RWPE2 (cell line): ENCODE data around the gene PFKFB4.
A peak's percentile ranks its signal among the peaks of the same experiment; 100 is the strongest.
"Not testable (repeated sequence)": the region's sequence is repeated elsewhere in the genome, so short reads cannot be mapped to it uniquely, and the experiment has no call there.

Source experiments
- ATAC-seq: fragments of 200-7000 bp; cut with Tn5 transposase; 3 replicates; pipeline ENCODE4 v1.9.1; 2021; ENCODE audit warnings: low read depth
- DNase-seq: peaks from one replicate; pipeline ENCODE4 v3.0.0-alpha.2; 2020; ENCODE audit warnings: low spot score
- H3K27ac ChIP-seq: fragments of 450-650 bp; 2 replicates; pipeline ENCODE4 v1.5.1; 2017; ENCODE audit warnings: mild to moderate bottlenecking; ENCODE audit not compliant: poor library complexity, severe bottlenecking
- H3K27me3 ChIP-seq: fragments of 250-450 bp; sonication (Bioruptor Pico); 2 replicates; pipeline ENCODE4 v1.5.1; 2021; ENCODE audit warnings: mild to moderate bottlenecking, moderate library complexity; ENCODE audit not compliant: insufficient read depth, poor library complexity, severe bottlenecking
- H3K36me3 ChIP-seq: fragments of 250-450 bp; sonication (Bioruptor Pico); 2 replicates; pipeline ENCODE4 v1.5.1; 2020; ENCODE audit warnings: low read depth, mild to moderate bottlenecking, moderate library complexity
- H3K4me1 ChIP-seq: fragments of 250-450 bp; sonication (Bioruptor Pico); 2 replicates; pipeline ENCODE4 v1.5.1; 2021; ENCODE audit warnings: mild to moderate bottlenecking, moderate library complexity; ENCODE audit not compliant: insufficient read depth, poor library complexity, severe bottlenecking
- H3K4me3 ChIP-seq: fragments of 250-450 bp; sonication (Bioruptor Pico); 2 replicates; pipeline ENCODE4 v1.5.1; 2021; ENCODE audit warnings: mild to moderate bottlenecking, moderate library complexity; ENCODE audit not compliant: severe bottlenecking
- H3K9me3 ChIP-seq: fragments of 250-450 bp; sonication (Bioruptor Pico); 2 replicates; pipeline ENCODE4 v1.5.1; 2021; ENCODE audit warnings: mild to moderate bottlenecking, moderate library complexity; ENCODE audit not compliant: severe bottlenecking
- TF ChIP-seq, protein P1 (sequence below): fragments of 450-650 bp; IDR thresholded peaks from one replicate; pipeline ENCODE4 v1.5.1; 2017; ENCODE audit warnings: mild to moderate bottlenecking, moderate library complexity; ENCODE audit not compliant: poor library complexity, severe bottlenecking

The PFKFB4 gene

DNA sequence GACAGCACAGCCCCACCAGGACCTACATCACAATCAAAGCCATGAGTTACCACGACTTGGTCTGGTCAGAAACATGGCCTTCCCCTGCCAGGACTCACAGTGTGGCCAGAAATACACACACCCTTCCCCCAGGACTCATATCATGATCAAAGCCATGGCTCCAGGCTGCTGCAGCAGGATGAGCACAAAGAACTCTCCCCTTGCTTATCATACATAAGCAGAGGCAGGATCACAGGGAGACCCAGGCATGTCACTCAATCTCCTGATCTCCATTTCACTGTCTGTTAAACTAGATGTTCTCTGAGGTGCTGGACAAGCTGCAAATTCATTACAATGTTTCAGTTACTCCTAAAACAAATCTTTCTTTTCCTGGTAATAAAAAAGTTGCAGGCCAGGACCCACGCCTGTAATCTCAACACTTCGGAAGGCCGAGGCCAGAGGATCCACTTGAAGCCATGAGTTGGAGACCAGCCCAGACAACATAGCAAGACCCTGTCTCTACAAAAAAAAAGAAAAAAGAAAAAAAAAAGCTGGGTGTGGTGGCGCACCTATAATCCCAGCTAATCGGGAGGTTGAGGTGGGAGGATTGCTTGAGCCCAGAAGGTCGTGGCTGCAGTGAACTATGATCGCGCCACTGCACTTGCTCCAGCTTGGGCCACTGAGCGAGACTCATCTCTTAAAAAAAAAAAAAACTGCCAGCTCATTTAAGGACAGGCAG, 1.2 kb downstream of the PFKFB4 start:
- Histone ChIP-seq H3K36me3 (peaks cover 23% of the 10 kb centered on the region; the same call in 1 of the 2 replicates), H3K4me1 (peaks cover 5% of the 10 kb centered on the region), H3K27ac (peak overlapping the region; percentile 89), H3K4me3 (peak overlapping the region; percentile 38), H3K9me3 (no peaks in the 10 kb centered on the region), H3K27me3 (no peaks in the 10 kb centered on the region)
- DNase-seq: peak; percentile 19
- TF ChIP-seq, protein P1, sequence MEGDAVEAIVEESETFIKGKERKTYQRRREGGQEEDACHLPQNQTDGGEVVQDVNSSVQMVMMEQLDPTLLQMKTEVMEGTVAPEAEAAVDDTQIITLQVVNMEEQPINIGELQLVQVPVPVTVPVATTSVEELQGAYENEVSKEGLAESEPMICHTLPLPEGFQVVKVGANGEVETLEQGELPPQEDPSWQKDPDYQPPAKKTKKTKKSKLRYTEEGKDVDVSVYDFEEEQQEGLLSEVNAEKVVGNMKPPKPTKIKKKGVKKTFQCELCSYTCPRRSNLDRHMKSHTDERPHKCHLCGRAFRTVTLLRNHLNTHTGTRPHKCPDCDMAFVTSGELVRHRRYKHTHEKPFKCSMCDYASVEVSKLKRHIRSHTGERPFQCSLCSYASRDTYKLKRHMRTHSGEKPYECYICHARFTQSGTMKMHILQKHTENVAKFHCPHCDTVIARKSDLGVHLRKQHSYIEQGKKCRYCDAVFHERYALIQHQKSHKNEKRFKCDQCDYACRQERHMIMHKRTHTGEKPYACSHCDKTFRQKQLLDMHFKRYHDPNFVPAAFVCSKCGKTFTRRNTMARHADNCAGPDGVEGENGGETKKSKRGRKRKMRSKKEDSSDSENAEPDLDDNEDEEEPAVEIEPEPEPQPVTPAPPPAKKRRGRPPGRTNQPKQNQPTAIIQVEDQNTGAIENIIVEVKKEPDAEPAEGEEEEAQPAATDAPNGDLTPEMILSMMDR: no peak
- no peak for ATAC-seq

DNA sequence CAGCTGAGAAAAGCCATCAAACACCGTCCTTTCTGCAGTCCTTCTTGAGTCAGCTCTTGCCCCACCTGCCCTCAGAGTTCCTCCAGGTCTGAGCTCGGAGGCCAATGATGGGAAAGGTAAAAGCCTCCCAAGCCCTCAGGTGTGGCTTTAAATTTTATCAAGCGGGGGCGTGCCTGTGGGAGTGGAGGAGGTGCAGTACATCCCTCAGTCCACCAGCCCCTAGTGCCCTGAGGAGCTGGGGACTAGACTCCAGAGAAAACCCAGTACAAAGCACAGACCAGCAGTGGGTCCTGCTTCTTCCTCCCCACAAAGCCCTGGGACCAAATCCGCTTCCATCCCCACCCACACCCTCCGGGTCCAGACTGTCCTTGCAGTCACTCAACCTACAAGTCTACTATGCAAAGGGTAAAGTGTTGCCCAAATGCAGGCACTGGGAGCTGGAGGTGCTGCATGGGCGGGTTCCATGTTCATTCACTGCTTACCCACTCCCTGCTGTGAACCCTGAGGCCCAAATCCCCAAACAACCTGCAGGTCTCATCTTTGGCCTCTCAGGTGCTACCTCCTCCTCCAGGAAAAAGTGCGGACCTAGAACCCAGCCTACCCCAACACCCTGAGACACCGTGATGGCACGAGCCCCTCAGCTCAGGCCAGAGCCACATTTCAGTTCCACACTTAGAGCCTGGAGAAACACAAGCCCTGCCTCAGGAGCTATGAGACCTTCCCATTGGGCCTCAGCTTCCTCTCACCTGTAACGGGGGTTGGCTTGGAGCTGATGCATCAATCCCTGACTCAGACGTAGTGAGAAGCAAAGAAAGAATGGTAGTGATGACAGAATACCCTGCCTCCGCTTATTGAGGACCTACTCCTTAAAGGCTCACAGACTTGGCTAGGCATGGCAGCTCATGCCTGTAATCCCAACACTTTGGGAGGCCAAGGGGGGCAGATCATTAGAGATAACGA, 2.4 kb downstream of the PFKFB4 start:
- H3K27me3 ChIP-seq: no peaks in the 10 kb centered on the region
- DNase-seq: peak; percentile 33
- TF ChIP-seq, protein P1: no peak
- H3K4me3 ChIP-seq: no peak overlapping the region
- no peaks in the 10 kb centered on the region for H3K9me3 ChIP-seq
- H3K36me3 ChIP-seq: peaks cover 30% of the 10 kb centered on the region
- H3K4me1 ChIP-seq: peaks cover 5% of the 10 kb centered on the region
- H3K27ac ChIP-seq: peak overlapping the region; percentile 89
- ATAC-seq: no peak

DNA sequence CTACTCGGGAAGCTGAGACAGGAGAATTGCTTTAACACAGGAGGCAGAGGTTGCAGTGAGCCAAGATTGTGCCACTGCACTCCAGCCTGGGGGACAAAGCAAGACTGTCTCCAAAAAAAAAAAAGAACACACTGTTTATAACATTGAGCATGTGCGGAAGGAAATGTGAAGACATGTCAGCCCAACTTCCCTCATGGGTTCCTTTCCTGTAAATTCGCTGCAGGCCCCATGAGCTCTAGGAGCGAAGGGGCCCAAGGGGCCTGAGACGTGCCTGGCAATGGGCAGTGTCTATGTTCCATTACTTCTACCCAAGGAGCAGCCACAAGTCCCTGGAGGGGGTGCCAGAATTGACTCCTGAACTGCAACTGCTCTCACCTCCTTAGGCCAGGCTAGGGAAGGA, 3.2 kb downstream of the PFKFB4 start:
- no peak overlapping the region for H3K27ac ChIP-seq
- ATAC-seq (no peak), DNase-seq (peak; percentile 11)
- no peak overlapping the region for H3K4me3 ChIP-seq
- H3K4me1 ChIP-seq: peaks cover 5% of the 10 kb centered on the region
- peaks cover 38% of the 10 kb centered on the region for H3K36me3 ChIP-seq
- H3K9me3 ChIP-seq: no peaks in the 10 kb centered on the region
- TF ChIP-seq, protein P1: no peak
- no peaks in the 10 kb centered on the region for H3K27me3 ChIP-seq

DNA sequence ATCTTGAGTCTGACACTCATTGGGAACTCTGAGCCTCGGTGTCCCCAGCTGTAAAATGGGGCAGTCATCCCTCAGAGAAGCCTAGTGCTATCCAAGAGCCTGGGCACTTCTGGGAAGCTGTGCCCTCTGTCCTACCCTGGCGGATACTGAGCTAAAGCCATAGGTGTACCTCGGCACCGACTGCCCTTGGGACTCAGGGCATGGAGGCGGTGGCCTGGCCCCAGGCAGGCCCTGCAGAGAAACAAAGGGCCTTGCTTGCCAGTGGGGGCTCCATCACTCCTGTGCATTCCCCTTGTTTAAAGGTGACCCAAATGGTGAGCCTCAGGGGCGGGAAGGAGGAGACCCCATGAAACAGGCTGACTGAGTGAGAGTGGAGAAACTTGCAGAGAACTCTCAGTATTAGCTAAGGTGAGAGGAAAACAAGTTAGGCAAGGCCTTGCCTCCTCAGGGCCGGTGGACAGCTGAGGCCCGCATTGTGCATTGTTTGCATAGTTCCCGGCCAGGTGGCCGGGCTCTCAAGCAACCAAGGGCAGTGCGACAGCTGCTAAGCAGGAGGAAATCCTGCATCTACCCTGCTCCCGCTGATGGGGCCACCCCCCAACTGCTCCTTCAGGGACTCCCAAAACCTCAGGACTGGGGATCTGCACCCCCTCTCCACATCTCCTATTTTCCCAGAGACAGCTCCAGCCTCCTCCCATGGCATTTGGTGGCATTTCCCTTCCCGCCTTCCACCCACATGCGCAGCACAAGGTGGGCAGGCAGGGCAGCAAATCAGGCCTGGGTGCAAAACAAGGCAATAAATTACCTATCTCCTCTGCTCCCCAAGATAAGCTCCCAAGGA, 4.3 kb downstream of the PFKFB4 start:
- Histone ChIP-seq H3K27me3 (no peaks in the 10 kb centered on the region), H3K4me3 (no peak overlapping the region), H3K36me3 (peaks cover 48% of the 10 kb centered on the region), H3K9me3 (no peaks in the 10 kb centered on the region), H3K27ac (no peak overlapping the region), H3K4me1 (no peaks in the 10 kb centered on the region)
- ATAC-seq (no peak), DNase-seq (no peak)
- TF ChIP-seq, protein P1: no peak

DNA sequence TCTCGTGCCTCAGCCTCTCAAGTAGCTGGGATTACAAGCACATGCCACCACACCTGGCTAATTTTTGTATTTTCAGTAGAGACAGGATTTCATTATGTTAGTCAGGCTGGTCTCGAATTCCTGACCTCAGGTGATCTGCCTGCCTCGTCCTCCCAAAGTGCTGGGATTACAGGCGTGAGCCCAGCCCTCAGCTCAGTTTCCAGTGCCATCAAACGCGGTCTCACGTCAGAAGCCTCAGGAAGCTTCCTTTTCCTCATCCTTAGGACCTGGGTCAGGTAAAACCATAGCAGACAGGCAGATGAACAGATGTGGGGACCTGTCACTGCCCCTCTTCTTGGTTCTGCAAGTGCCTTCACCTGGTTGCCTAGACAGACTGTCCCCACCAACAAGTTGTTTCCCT, 5.0 kb downstream of the PFKFB4 start:
- peak; percentile 9 for DNase-seq
- H3K4me1 ChIP-seq, H3K27me3 ChIP-seq, ATAC-seq, H3K9me3 ChIP-seq, H3K4me3 ChIP-seq, H3K27ac ChIP-seq: not testable (repeated sequence)
- H3K36me3 ChIP-seq: peaks cover 55% of the 10 kb centered on the region
